WERI-Rb-1 (cell line): Measurements from ENCODE around the gene VAV3.

Experiments used
- DNase-seq: peaks from one replicate; pipeline ENCODE4 v3.0.0-alpha.2; 2020
- H3K27ac ChIP-seq: fragments of 250-450 bp; sonication (Bioruptor Pico); 2 replicates; pipeline ENCODE4 v1.5.1; 2020; ENCODE audit warnings: mild to moderate bottlenecking, moderate library complexity
- H3K27me3 ChIP-seq: fragments of 250-450 bp; sonication (Bioruptor Pico); 2 replicates; pipeline ENCODE4 v1.5.1; 2021; ENCODE audit warnings: mild to moderate bottlenecking, low read depth, moderate library complexity; ENCODE audit not compliant: insufficient read depth, severe bottlenecking
- H3K36me3 ChIP-seq: fragments of 250-450 bp; sonication (Bioruptor Pico); 2 replicates; pipeline ENCODE4 v1.5.1; 2020; ENCODE audit warnings: mild to moderate bottlenecking, moderate library complexity
- H3K4me3 ChIP-seq: 2 replicates; pipeline ENCODE4 v1.5.1; 2011; ENCODE audit warnings: low read depth, mild to moderate bottlenecking, control low read depth, low read length
- H3K9me3 ChIP-seq: fragments of 250-450 bp; sonication (Bioruptor Pico); 2 replicates; pipeline ENCODE4 v1.5.1; 2021; ENCODE audit warnings: mild to moderate bottlenecking, moderate library complexity; ENCODE audit not compliant: severe bottlenecking
- CTCF ChIP-seq: IDR thresholded peaks from 2 replicates; pipeline ENCODE4 v1.5.1; 2011; ENCODE audit warnings: low read depth, mild to moderate bottlenecking, control low read depth, inconsistent platforms, low read length

Gene VAV3

GRCh38 chr1:107807855-107808254 lies 157.1 kb downstream of the VAV3 start:
- DNase-seq, result no peak
- Histone ChIP-seq H3K27me3 (no peaks in the 10 kb centered on the region), H3K27ac (no peak overlapping the region), H3K9me3 (no peaks in the 10 kb centered on the region), H3K36me3 (no peaks in the 10 kb centered on the region), H3K4me3 (no peak overlapping the region)
- TF ChIP-seq CTCF, result no peak

GRCh38 chr1:107807405-107807804 lies 157.6 kb downstream of the VAV3 start:
- no peak overlapping the region for H3K4me3 ChIP-seq
- no peaks in the 10 kb centered on the region for H3K9me3 ChIP-seq
- no peak for TF ChIP-seq CTCF
- H3K27me3 ChIP-seq, result no peaks in the 10 kb centered on the region
- no peaks in the 10 kb centered on the region for H3K36me3 ChIP-seq
- no peak overlapping the region for H3K27ac ChIP-seq
- no peak for DNase-seq

- no peak overlapping the region for H3K27ac ChIP-seq
- TF ChIP-seq CTCF, result no peak
- DNase-seq, result no peak
- H3K36me3 ChIP-seq, result no peaks in the 10 kb centered on the region
- no peaks in the 10 kb centered on the region for H3K27me3 ChIP-seq
- no peaks in the 10 kb centered on the region for H3K9me3 ChIP-seq
- H3K4me3 ChIP-seq, result no peak overlapping the region
Observed at GRCh38 chr1:107806902-107807301, 158.1 kb downstream of the VAV3 start.

- no peak for DNase-seq
- H3K27ac ChIP-seq, result no peak overlapping the region
- no peaks in the 10 kb centered on the region for H3K27me3 ChIP-seq
- TF ChIP-seq CTCF, result no peak
- H3K4me3 ChIP-seq, result no peak overlapping the region
- peaks cover 2% of the 10 kb centered on the region for H3K9me3 ChIP-seq
- no peaks in the 10 kb centered on the region for H3K36me3 ChIP-seq
Observed at GRCh38 chr1:107804741-107805140, 160.2 kb downstream of the VAV3 start.

- Histone ChIP-seq H3K27me3 (no peaks in the 10 kb centered on the region), H3K27ac (no peak overlapping the region), H3K36me3 (no peaks in the 10 kb centered on the region), H3K9me3 (peaks cover 2% of the 10 kb centered on the region), H3K4me3 (no peak overlapping the region)
- no peak for TF ChIP-seq CTCF
- DNase-seq, result no peak
Observed at GRCh38 chr1:107804134-107804533, 160.8 kb downstream of the VAV3 start.

GRCh38 chr1:107803579-107803978 lies 161.4 kb downstream of the VAV3 start:
- Histone ChIP-seq H3K4me3 (no peak overlapping the region), H3K9me3 (peaks cover 2% of the 10 kb centered on the region), H3K27ac (no peak overlapping the region), H3K27me3 (no peaks in the 10 kb centered on the region), H3K36me3 (no peaks in the 10 kb centered on the region)
- no peak for DNase-seq
- TF ChIP-seq CTCF, result no peak
